Measurements from ENCODE around the gene REXO5. TPM values are rescaled to one million over a fixed set of nuclear protein-coding genes. Genes with fewer than 3 reads are reported as not detected.

The REXO5 gene
- total and polyA plus RNA-seq, 9 of the 15 experiments (the other 6 are each of a cell fraction or from before 2014, with no cell fraction given): 10.5 to 45.1 (median 25.4) TPM

GRCh38 chr16:20886320-20886719 lies 80.0 kb downstream of the REXO5 start (continued):
- TF ChIP-seq ZNF41 (CRISPR knock-in tag; conservative IDR thresholded peaks at IDR 0.05) (peak; percentile 67; the same call in 1 of the 2 replicates), FOXP4 (CRISPR knock-in tag; IDR thresholded peaks at IDR 0.05; ENCODE audit: borderline replicate concordance) (no peak), TEAD4 (IDR thresholded peaks at IDR 0.05; ENCODE audit: low read length) (no peak), TEAD4 (CRISPR knock-in tag; IDR thresholded peaks at IDR 0.05; ENCODE audit: borderline replicate concordance) (no peak), DACH1 (IDR thresholded peaks at IDR 0.05; ENCODE audit: partially characterized antibody) (no peak), EGR1 (conservative IDR thresholded peaks at IDR 0.05) (no peak), CREBBP (IDR thresholded peaks at IDR 0.05; ENCODE audit: low read depth, low read length) (no peak), HNRNPUL1 (IDR thresholded peaks at IDR 0.05; ENCODE audit: low read length) (no peak), MECOM (CRISPR knock-in tag; IDR thresholded peaks at IDR 0.05) (no peak), ZNF143 (CRISPR knock-in tag; IDR thresholded peaks at IDR 0.05) (no peak), ZNF445 (CRISPR knock-in tag; IDR thresholded peaks at IDR 0.05; ENCODE audit: low read depth) (no peak), CEBPG (CRISPR knock-in tag; IDR thresholded peaks at IDR 0.05) (no peak), CEBPG (tag; conservative IDR thresholded peaks at IDR 0.05 in 1 of 2, IDR thresholded peaks at IDR 0.05 in 1 of 2) (no peak), ATF4 (CRISPR knock-in tag; IDR thresholded peaks at IDR 0.05) (0 out of 2 replicates have a peak, but pooled peaks have one; percentile 19), ZNF184 (CRISPR knock-in tag; IDR thresholded peaks at IDR 0.05) (no peak), L3MBTL2 (IDR thresholded peaks at IDR 0.05) (no peak), HMG20B (CRISPR knock-in tag; IDR thresholded peaks at IDR 0.05) (no peak), PREB (CRISPR knock-in tag; IDR thresholded peaks at IDR 0.05) (no peak), CTCF (IDR thresholded peaks at IDR 0.05 in 2 of 3, conservative IDR thresholded peaks at IDR 0.05 in 1 of 3; ENCODE audit: insufficient read depth in 2 of 3, low read depth in 1 of 3, low read length in 3 of 3) (no peak), ZBTB33 (CRISPR knock-in tag; IDR thresholded peaks at IDR 0.05) (no peak), ZNF644 (tag; IDR thresholded peaks at IDR 0.05; ENCODE audit: low read depth) (peak; percentile 72; the same call in 1 of the 2 replicates), SMAD1 (IDR thresholded peaks at IDR 0.05; ENCODE audit: low read depth, low read length, partially characterized antibody) (no peak)
